ENCODE results near the gene MEGF9. TPM values are rescaled to one million over a fixed set of nuclear protein-coding genes. Genes with fewer than 3 reads are reported as not detected.

MEGF9 gene
- total RNA-seq, 4 donors from 2014 or later: 17.3 to 36.4 (median 27.2) TPM

DNA sequence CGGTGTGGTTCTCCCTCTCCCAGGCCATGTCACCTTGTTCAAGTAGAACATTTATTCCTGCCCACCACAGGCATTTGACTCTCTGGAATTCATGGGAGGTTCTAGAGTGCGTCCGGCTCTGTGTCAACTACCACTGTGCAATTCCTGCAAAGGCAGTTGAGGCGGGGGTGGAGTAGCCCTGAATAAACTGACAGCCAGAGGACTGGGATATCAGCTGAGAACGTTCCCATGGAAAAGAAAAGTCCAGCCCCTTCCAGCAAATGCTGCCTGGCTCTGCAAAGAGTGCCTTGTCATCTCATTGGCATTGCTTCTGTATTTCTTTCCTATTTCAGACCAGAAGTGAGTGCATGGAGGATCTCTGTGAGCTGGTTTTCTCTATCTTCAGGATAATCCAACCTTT is 18.9 kb upstream of the MEGF9 start:
- DNase-seq (ENCODE audit: low spot score) (no peak), ATAC-seq (ENCODE audit: low FRiP score) (peak; percentile 74)
- TF ChIP-seq CTCF (IDR thresholded peaks at IDR 0.05): no peak

- peak; percentile 59 for ATAC-seq (ENCODE audit: low FRiP score)
- DNase-seq (ENCODE audit: low spot score): no peak
- no peak for TF ChIP-seq CTCF (IDR thresholded peaks at IDR 0.05)
Measured at GRCh38 chr9:120730654-120731514, 16.6 kb upstream of the MEGF9 start.

DNA sequence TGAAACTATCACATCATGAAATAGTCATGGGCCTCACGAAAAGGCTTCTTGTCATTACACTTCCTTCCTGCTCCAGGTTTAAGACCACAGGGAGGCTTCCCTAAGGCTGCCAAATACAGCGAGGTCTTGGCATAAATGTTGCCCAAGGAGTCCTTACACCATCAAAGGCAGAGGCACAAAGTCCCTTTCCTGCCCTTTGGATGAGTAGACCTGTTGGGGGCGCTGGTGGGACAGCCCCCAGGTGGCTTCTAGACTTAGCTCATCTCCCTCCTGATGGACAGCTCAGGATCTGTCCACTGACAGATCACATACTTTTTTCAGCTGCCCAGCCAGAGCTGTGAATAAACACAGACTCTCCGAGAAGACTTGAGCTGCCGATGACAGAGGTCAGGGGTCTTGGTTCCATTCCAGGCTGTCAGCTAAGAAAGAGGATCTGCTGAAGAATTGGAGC is 15.5 kb upstream of the MEGF9 start:
- ATAC-seq (ENCODE audit: low FRiP score) (no peak), DNase-seq (ENCODE audit: low spot score) (no peak)
- TF ChIP-seq CTCF (IDR thresholded peaks at IDR 0.05): no peak

DNA sequence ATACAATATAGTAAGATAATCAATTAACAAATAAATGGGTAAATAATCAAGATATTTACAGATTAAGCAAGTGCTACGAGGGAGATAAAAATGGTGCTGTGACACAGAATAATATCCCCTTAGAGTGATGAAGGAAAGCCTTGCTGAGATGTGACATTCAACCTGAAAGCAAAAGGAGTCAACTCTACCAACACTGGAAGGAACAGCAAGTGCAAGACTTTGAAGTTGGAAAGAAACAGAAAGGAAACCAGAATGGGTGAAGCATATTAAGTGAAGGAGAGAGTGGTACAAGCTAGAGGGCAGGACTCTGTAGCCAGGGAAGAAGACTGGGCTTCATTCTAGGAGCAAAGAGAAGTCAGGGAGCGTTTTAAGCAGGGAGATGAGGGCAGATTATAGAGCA is 12.2 kb upstream of the MEGF9 start:
- no peak for TF ChIP-seq CTCF (IDR thresholded peaks at IDR 0.05)
- no peak for ATAC-seq (ENCODE audit: low FRiP score)
- no peak for DNase-seq (ENCODE audit: low spot score)

GRCh38 chr9:120725907-120726306 is 11.6 kb upstream of the MEGF9 start:
- DNase-seq (ENCODE audit: low spot score) (no peak), ATAC-seq (ENCODE audit: low FRiP score) (no peak)
- TF ChIP-seq CTCF (IDR thresholded peaks at IDR 0.05): no peak

GRCh38 chr9:120724757-120725400 is 10.6 kb upstream of the MEGF9 start:
- no peak for DNase-seq (ENCODE audit: low spot score)
- no peak for ATAC-seq (ENCODE audit: low FRiP score)
- TF ChIP-seq CTCF (IDR thresholded peaks at IDR 0.05): no peak
